Measurements from ENCODE around the gene RTKN.
"Not testable (repeated sequence)": the region's sequence is repeated elsewhere in the genome, so short reads cannot be mapped to it uniquely, and the experiment has no call there.

Gene RTKN

GRCh38 chr2:74461187-74462053 is 19.7 kb upstream of the RTKN start:
- no peak for DNase-seq

- not testable (repeated sequence) for DNase-seq
Observed at GRCh38 chr2:74460187-74460586, 18.4 kb upstream of the RTKN start.

GRCh38 chr2:74459503-74460118 is 17.9 kb upstream of the RTKN start:
- not testable (repeated sequence) for DNase-seq

GRCh38 chr2:74458938-74459363 is 17.2 kb upstream of the RTKN start:
- DNase-seq = no peak

GRCh38 chr2:74458132-74458937 is 16.6 kb upstream of the RTKN start, which contains the start of gene WBP1:
TSS of gene WBP1 (plus strand) at chr2:74458438. CDS start at chr2:74458603, 165 bp downstream.
- peak; percentile 72 for DNase-seq

- no peak for DNase-seq
Observed at GRCh38 chr2:74457549-74458131, 15.9 kb upstream of the RTKN start.

- no peak for DNase-seq
Observed at GRCh38 chr2:74457129-74457548, 15.4 kb upstream of the RTKN start.

- DNase-seq = peak; percentile 21
Observed at GRCh38 chr2:74454654-74455511, 13.1 kb upstream of the RTKN start, which contains the start of gene INO80B. TSS of gene INO80B (plus strand) at chr2:74455087. CDS start at chr2:74455117, 30 bp downstream.

GRCh38 chr2:74450570-74451190 is 8.9 kb upstream of the RTKN start:
- DNase-seq = no peak

- no peak for DNase-seq
Observed at GRCh38 chr2:74448771-74449170, 7.0 kb upstream of the RTKN start.

- no peak for DNase-seq
Observed at GRCh38 chr2:74447230-74447999, 5.7 kb upstream of the RTKN start.

- no peak for DNase-seq
Observed at GRCh38 chr2:74444498-74445318, 3.0 kb upstream of the RTKN start.

GRCh38 chr2:74442483-74443297 is 953 bp upstream of the RTKN start:
- DNase-seq = not testable (repeated sequence)

GRCh38 chr2:74441170-74441689 is 507 bp downstream of the RTKN start:
- no peak for DNase-seq

GRCh38 chr2:74440378-74441169 is 1.2 kb downstream of the RTKN start:
- DNase-seq = no peak

GRCh38 chr2:74439803-74440377 is 1.8 kb downstream of the RTKN start:
- DNase-seq = no peak

GRCh38 chr2:74439373-74439772 is 2.4 kb downstream of the RTKN start:
- no peak for DNase-seq
